ENCODE results near the gene SLC2A9.

DNA sequence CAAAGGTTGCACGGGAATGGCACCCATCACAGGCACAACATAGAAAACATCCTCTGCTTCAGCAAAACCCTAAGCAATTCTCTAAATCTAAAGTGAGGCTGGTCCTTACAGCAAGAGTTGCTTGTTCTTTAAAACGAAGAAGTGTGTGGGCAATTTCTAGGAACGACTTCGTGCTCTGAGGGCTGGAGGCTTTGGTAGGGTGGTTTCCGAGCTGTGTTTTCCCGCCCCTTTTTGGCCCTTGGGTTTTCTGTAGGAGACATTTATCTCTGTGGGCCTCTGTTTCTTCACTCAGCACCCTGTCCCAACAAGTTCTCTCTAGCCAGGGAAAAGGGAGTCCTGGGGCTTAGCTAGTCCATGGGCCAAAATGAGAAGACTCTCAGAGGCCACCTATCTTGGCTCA, 84.2 kb downstream of the SLC2A9 start:
- TF ChIP-seq EP300 (IDR thresholded peaks at IDR 0.05) (no peak), CTCF (IDR thresholded peaks at IDR 0.05) (no peak), POLR2AphosphoS5 (IDR thresholded peaks at IDR 0.05) (no peak)
